HG03139 (cell line): ENCODE measurements around the gene OR6B2.

Experiments
- ATAC-seq: cut with Tn5 transposase; IDR thresholded peaks from one replicate; pipeline ENCODE4 v1.9.1; 2021; ENCODE audit not compliant: unreplicated experiment

OR6B2 gene

GRCh38 chr2:239983004-239983778, 47.0 kb downstream of the OR6B2 start:
- ATAC-seq = no peak
